ENCODE results near the gene TRPC4. TPM values are rescaled to one million over a fixed set of nuclear protein-coding genes. Genes with fewer than 3 reads are reported as not detected.

Gene TRPC4
- polyA plus RNA-seq, 4 donors = 4.3 to 5.3 (median 4.6) TPM

DNA sequence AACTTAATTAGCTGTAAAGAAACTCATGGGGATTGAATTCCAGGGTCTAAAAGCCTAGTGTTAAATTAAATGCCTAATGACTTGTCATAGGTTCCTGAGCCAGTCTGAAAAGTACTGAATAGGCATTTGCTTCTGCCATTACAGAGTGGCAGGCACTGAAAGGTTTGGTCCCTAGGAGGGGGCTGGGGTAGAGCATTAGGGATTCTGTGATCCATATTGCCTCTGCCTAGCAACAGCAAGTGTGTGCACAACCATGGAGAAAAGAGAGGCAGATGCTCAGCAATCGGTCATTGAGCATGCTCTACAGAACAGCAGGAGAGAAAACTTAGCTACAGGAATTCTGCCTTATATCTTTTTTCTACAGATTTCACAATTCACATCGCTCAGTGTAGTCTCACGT, 133.5 kb downstream of the TRPC4 start:
- no peak for DNase-seq (ENCODE audit: low read depth in 4 of 4, low spot score in 3 of 4)

DNA sequence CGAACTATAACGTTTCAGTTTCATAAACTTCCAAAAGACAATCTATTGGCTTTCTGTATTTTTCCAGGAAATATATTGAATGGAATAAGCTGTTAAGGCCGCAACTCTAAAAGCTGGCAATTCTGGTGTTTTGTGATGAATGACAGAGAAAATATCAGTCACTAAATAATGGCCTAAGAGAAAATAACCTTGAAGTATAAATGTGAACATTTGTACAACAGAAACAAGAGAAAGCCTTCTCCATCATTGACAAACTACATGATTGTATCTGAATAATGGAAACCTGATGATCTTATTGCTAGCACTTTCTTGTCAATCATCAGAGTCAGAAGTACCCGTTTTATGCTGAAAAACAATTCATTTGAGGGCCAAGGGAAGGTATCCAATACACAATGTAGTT, 134.3 kb downstream of the TRPC4 start:
- no peak for DNase-seq (ENCODE audit: low read depth in 4 of 4, low spot score in 3 of 4)

DNA sequence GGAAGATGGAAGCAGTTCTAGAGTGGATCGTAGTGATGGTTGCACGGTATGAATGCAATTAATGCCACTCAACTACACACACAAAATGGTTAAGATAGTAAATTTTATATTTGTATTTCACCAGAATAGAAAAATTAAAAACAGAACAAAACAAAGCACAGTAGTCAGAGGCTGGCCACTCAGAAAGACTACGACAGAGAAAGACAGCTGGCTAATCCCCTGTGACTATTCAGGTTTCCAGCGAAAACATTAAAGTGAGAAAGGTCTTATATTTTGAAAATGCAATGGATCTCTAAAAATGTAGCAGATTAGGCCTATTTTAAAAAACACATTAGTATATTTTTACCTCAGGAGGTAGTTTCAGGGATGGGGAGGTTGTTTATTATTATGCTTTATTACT, 139.7 kb downstream of the TRPC4 start:
- DNase-seq (ENCODE audit: low read depth in 4 of 4, low spot score in 3 of 4) = no peak

DNA sequence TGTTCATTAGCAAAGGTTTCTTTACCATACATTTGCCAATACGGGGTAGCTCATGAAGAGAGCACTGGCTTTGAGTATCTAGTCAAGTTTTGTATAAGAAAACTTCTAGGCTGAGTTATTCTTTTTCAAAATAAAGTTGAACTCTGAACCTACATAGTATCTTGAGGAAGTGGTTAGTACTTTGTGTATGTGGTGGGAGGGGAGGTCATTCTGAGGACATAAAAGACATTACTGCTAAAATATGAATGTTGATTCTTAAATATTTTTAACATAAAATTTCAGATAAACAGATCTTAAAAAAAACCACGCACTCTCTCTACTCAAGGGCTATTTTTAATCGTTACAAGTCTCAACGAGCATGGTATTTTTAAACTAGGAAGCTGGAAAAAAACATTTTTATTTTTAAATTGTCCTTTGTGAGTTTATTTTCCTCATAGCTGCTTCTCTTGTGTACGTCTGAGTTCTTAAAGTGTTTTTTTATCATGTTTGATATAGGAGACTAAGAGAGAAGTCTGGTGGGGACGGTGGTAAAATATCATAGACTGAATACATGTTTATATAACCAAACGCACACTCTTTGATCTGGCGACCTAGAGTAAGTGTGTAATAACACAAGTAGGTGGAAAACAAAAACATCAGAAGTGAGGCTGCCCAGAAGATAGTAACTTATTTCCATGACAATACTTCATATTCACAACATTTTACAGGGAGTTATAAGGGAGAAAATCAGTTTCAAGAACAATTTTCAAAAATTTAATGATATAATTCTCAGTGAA, 153.0 kb downstream of the TRPC4 start:
- no peak for DNase-seq (ENCODE audit: low read depth in 4 of 4, low spot score in 3 of 4)

DNA sequence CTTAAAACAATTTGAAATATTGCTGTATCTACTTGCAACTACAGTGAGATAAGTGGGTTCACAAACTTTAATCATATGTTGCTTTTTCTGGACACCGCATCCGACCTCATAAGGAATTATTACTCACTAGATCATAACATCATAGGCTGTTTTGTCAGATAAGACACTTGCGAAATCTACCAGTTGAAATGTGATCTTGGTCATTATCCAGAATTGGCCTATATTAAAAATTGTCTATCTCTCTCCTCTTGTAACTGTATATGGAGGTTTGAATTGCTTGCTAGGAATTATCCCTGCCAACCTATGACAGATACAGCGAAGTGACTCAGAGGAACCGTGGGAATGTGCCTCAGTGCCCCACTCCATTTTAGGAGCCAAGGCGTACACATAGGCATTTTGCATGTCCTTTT, 154.0 kb downstream of the TRPC4 start:
- no peak for DNase-seq (ENCODE audit: low read depth in 4 of 4, low spot score in 3 of 4)

DNA sequence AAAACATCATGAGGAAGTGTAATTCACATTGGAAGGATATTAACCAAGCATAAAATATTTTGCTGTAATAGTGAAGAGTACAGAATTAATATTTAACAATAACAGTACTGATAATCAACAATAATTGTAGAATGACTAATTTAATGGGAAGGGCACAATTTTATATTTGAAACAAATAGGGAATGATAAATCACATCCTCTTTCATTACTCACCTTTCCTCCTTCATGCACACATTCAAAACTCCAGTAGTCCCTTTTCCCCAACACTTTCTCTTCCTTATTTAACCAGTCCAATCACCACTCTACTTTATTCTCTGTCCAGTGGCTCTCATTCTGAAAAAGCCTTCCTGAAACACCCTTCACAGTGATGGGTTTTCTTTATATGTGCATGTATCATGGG, 160.3 kb downstream of the TRPC4 start:
- DNase-seq (ENCODE audit: low read depth in 4 of 4, low spot score in 3 of 4) = no peak

DNA sequence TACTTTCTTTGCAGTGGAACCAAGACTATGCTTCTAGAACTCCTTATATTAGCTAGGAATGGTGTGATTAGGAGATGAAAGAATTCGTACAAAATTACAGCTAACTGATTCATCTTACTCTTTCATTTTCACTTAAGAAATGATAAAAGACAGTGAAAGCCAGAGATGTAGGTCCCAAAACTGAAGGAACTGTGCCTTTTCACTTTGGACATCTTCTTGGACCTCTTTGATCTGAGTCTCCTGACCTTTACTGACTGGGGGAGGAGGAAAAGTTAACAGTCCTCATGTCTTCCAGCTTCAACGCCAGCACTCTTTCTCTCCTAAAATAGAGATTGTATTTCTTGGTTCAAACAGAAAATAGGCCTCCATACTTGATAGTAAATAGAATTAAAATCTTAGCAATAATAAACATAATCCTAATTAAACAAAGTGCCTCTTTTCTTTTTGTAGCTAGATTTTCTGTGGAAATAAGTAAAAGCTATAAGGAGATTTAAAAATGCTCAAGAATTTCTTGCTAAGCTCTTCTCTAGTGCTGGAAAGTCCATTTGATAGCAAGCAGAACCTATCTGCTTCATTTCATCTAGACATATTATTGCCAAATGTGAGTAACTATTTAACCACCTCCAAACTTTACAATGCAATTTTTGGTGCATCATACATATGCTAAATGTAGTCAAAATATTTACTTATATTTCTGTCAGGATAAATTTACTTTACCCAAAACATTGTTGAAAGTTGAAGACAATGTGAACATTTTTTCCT, 161.7 kb downstream of the TRPC4 start:
- no peak for DNase-seq (ENCODE audit: low read depth in 4 of 4, low spot score in 3 of 4)

DNA sequence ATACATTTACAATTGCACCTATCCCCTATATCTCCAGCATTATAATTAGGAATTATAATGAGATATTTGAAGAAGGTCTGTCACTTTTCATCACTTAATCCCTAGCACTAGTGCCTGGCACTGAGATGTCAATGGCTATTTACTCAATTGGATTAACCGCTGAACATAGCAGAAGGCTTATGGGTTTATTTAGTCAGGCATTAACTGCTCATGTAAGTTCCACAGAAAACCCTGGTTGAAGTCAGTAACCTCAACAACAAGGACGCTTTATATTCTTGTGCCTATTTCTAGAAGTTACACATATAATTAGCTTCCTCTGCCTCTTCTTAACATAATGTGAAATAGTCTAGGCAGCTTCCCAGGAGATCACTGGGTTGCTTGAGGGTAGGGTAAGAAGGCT, 163.5 kb downstream of the TRPC4 start:
- DNase-seq (ENCODE audit: low read depth in 4 of 4, low spot score in 3 of 4) = no peak

DNA sequence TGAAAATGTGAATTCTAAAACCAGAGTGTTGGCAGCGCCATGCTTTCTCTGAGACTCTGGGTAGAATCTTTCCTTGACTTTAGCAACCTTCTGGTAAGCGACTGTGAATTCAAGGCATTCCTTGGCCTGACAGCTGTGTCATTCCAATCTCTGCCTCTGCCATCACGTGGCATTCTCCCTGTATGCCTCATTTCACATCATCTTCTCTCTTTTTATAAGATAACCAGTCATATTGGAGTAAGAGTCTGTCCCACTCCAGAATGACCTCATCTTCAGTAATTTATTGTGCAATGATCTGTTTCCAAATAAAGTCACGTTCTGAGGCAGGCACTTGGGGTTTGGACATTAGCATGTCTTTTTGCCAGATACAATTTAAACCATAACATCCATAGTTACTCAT, 167.6 kb downstream of the TRPC4 start:
- DNase-seq (ENCODE audit: low read depth in 4 of 4, low spot score in 3 of 4) = no peak

DNA sequence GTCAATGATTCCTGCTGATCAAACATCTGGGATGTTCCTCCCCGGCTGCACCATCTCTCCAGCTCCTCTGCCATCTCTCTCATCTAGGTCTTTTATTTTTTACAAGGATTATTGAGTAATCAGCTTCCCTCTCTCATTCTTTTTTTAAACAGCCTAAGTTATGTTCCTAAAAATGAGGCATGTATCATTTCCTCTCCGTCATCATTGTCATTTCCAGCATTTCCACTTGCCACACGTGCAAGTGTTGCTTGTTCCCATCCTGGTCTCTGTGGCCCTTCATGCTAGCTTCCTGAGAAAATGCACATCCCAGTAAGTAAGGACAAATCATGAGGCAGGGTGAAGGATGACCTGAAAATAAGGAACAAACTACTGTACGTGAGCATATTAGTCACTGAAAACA, 168.3 kb downstream of the TRPC4 start:
- no peak for DNase-seq (ENCODE audit: low read depth in 4 of 4, low spot score in 3 of 4)

DNA sequence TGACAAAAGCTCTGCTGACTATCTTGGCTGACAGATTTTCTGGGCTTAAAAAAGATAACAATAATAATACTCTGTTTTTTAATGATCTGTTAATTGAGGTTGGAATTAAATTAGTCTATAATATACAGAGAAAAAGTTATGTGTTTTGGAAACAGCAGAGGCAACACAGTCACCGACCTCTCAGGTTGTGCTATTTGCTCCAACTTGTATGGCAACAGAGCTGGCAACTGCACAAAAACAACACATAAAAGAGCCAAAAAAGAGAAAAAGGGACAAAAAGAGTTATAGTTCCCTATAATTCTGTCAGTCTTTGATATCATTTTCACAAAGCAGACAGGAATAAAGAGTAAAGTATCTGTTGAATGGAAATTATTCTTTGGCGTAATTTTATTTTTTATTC, 168.7 kb downstream of the TRPC4 start:
- DNase-seq (ENCODE audit: low read depth in 4 of 4, low spot score in 3 of 4) = no peak

DNA sequence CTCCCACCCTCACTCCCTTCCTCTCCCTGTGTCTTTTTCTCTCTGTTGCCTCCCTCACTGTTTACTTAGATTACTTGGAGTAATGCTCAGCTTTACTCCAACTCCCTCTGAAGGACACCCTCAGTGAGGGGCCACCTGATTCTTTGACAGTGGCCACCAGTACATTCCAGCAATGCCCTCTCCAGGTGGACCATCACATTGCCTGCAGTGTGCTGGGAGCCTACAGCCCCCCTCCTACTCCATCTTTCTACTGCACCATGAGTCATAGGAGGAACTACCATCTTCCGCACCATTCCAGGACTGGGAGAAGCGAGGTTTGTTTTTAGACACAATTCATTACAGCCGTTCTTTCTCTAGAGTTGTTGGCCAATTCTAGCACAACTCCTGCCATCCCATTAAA, 174.4 kb downstream of the TRPC4 start:
- DNase-seq (ENCODE audit: low read depth in 4 of 4, low spot score in 3 of 4) = no peak

DNA sequence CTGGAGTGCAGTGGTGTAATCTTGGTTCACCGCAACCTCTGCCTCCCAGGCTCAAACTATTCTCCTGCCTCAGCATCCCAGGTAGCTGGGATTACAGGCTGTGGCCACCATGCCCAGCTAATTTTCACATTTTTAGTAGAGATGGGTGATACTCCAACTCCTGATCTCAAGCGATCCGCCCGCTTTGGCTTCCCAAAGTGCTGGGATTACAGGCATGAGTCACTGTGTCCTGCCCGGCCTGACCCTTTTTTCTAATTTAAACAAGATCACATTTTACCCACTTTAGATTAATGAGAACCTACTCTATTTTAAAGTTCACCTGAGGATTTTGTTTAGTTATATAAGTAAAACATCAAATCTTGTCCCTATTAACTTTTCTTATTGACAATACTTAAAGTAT, 179.2 kb downstream of the TRPC4 start:
- DNase-seq (ENCODE audit: low read depth in 4 of 4, low spot score in 3 of 4) = no peak

DNA sequence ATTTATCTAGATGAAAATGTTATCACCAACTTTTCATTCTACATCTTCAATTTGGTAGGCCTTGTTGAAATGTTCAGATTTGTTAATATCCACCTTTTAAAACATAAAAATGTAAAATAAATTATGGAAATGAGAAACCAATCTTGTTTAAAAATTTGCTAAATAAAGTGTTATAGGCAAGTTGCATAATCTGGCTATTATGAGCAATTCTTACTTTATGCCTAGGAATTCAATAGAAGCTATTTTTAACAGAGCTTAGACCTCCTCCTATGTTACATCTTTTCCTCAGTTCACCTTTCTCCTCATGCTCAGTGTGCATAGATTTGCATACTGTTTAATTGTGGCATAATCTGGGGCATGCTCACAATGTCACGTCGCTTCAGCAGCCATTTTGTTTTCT, 183.1 kb downstream of the TRPC4 start:
- no peak for DNase-seq (ENCODE audit: low read depth in 4 of 4, low spot score in 3 of 4)

DNA sequence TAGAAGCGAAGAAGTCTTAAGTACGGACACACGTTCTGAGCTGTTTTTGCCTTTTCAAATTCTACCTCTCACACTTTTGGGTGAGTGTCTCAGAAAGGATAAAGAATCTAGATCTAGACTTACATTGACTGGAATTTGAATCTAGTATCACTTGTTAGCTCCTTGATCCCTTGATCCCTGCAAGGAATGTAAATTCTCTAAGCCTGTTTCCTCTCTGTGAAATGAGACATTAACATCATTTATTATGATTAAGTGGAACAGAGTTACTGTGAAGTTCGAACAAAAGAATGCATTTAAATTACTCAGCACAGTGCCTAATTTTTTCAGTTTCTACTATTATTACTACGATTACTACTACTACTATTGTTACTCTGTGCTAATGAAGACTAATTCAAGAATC, 184.4 kb downstream of the TRPC4 start:
- no peak for DNase-seq (ENCODE audit: low read depth in 4 of 4, low spot score in 3 of 4)

DNA sequence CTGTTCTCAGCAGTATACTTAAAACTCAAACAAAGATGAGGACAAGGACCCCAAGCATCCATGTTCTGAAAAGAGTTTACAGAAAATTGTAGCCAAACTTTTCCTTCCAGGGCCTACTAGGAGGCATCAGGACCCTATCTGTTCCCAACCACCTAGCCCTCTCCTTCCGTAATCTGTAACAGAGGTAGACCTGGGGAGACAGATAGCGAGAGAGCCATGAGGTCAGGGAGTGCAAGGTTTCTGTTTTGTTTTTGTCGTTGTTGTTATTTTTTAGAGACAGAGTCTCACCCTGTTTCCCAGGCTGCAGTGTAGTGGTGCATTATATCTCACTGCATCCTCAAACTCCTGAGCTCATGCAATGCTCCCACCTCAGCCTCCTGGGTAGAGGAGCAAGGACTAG, 187.1 kb downstream of the TRPC4 start:
- no peak for DNase-seq (ENCODE audit: low read depth in 4 of 4, low spot score in 3 of 4)

DNA sequence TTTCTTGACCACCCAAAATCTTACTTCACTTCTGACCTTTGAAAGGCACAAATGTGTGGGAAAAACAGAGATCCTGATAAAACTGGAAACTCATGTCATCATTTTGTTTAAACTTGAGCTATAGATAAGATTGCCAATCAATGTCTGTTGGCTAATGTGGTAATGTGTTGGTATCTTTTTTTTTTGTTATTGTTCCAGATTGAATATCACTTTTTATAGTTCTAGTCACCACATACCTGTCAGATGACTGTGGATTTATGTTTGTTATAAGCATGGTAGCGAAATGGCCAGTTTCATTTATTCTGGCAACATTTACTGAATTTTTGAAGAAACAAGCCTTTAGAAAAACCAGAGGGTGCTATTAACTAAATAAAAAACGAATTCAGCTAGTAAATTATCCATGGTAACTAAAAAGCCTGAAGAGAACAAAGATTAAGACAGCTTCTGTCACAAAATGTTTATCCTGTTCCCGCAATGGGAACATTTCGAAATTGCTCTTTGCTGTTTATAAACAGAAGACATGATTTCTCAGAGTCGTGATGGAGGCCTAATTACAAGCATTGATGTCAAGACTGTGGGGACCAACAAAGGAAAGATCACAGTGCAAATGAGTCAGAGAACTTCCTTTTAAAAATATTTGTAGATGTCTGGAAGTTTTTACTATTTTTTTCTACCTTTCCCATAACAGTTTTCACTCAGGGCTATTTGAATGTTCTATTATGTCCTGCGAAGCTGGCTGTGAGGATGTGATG, 188.1 kb downstream of the TRPC4 start:
- no peak for DNase-seq (ENCODE audit: low read depth in 4 of 4, low spot score in 3 of 4)

DNA sequence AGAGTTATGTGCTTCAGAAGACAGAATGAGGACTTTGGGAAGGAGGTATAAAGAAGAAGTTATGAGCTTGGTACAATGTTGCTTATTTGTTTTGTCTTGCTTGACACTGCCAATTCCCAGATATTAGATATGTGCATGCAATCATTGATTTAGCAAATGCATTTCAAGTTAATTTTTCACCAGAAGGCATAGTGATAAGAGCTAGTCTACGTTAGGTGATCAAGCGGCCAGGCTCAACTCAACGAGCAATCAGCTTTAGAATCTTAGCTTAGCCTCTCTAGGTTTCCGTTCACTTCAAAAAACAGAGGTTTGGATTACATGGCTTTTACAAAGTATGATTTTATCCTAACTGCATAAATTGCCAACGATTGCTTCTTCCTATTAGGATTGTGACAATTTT, 189.4 kb downstream of the TRPC4 start:
- no peak for DNase-seq (ENCODE audit: low read depth in 4 of 4, low spot score in 3 of 4)

DNA sequence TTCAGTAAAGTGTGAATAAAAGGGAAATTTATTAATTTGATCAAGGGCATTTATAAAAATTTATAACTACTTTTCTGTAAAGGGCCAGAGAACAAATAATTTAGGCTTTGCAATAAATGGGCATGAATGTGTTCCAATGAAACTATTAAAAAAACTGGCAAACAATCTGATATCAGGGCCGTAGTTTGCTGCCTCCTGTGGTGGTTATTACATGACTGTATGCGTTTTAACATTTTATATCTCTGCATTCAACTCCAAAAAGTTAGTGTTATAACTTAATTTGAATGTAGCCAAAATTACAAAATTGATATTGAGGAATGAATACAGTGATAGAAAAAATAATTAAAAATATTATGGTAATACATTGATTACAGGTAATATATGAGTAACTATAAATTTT, 190.5 kb downstream of the TRPC4 start:
- DNase-seq (ENCODE audit: low read depth in 4 of 4, low spot score in 3 of 4) = no peak

DNA sequence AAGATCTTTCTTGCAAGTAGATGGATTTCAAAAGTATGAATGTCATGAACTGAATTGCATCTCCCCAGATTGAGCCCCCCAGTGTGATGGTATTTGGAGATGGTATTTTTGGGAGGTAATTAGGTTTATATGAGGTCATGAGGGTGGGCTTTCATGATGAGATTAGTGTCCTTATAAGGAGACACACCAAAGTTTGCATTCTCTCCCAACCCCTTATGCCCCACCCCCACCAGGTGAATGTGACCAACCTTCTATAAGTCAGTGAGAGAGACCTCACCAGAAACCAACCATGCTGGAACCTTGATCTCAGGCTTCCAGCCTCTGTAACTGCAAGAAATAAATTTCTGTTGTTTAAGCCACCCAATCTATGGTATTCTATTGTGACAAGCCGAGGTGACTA, 199.7 kb downstream of the TRPC4 start:
- no peak for DNase-seq (ENCODE audit: low read depth in 4 of 4, low spot score in 3 of 4)

DNA sequence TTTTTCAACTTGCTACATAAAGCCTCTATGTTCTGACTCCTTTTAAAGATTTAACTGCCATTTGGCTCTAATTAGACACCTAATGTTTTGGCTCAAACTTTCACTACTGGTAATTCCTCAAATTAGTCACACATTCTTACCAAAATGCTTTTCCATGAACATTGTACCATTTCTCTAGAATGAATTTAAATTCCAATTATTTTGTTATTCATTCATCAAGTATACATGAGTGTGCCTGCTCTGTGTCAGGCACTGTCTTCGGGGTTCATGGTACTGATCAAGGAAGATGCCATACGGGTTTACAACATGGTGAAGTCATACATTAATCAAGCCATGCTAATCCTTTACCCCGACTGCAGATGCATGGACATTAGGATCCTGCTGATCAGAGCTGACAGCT, 201.9 kb downstream of the TRPC4 start:
- no peak for DNase-seq (ENCODE audit: low read depth in 4 of 4, low spot score in 3 of 4)

DNA sequence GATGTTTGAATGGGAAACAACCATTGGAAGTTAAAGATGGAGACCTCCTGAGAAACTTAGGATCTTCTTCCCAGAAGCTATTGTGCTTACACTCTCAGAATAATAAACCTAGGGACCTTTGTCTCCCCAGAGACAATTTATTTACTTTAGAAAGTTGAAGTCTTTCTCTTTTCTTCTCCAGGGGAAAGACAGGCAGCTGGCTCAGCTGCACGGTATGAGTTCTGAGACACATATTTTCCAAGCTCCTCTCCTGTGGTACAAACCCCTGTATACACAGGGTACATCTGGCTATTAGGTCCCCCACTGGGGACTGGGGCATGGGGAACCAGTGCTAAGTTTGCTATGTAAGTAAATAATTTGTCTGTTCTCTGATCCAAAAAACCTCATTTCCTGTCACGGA, 203.5 kb downstream of the TRPC4 start:
- DNase-seq (ENCODE audit: low read depth in 4 of 4, low spot score in 3 of 4) = no peak

Data from right renal pelvis (tissue), 4 donors.